Measurements from ENCODE around the gene MYL2. TPM values are rescaled to one million over a fixed set of nuclear protein-coding genes. Genes with fewer than 3 reads are reported as not detected.
A peak's percentile ranks its signal among the peaks of the same experiment; 100 is the strongest.

Gene MYL2
- total RNA-seq, 1 experiment from 2014 or later: not detected

GRCh38 chr12:110965574-110965973 lies 45.2 kb upstream of the MYL2 start (continued):
- TF ChIP-seq ZNF396 (CRISPR knock-in tag; IDR thresholded peaks at IDR 0.05; ENCODE audit: borderline replicate concordance) (no peak), ZNF121 (CRISPR knock-in tag; IDR thresholded peaks at IDR 0.05) (no peak), ZBTB43 (CRISPR knock-in tag; IDR thresholded peaks at IDR 0.05) (no peak)

GRCh38 chr12:110960795-110961194 lies 40.4 kb upstream of the MYL2 start:
- Mint-ChIP-seq H3K27me3 (ENCODE audit: low read depth) (peaks cover 39% of the 10 kb centered on the region), H3K4me3 (no peak overlapping the region), H3K27ac (no peak overlapping the region), H3K9me3 (peaks cover 14% of the 10 kb centered on the region), H3K36me3 (no peaks in the 10 kb centered on the region), H3K4me1 (no peaks in the 10 kb centered on the region)
- no peak for DNase-seq (ENCODE audit: low spot score)
- ChIA-PET POLR2A (no interaction called here), CTCF (interaction anchor here (0.6 kb wide), 1 partner anchor 46 kb away, joined by 3 read pairs; no protein-coding TSS in a partner anchor)
- no peak for TF ChIP-seq PRRX2 (CRISPR knock-in tag; IDR thresholded peaks at IDR 0.05)
- no peak for TF ChIP-seq ZBTB43 (CRISPR knock-in tag; IDR thresholded peaks at IDR 0.05)
- TF ChIP-seq GTF2I (CRISPR knock-in tag; conservative IDR thresholded peaks at IDR 0.05): peak; percentile 70; the same call in 1 of the 2 replicates
- ATAC-seq: no peak

- DNase-seq (ENCODE audit: low spot score) (no peak), ATAC-seq (peak; percentile 57)
- Mint-ChIP-seq H3K27me3 (ENCODE audit: low read depth) (peaks cover 23% of the 10 kb centered on the region), H3K9me3 (peaks cover 22% of the 10 kb centered on the region), H3K27ac (no peak overlapping the region), H3K4me1 (no peaks in the 10 kb centered on the region), H3K4me3 (no peak overlapping the region), H3K36me3 (peaks cover 3% of the 10 kb centered on the region; the same call in 1 of the 2 replicates)
- TF ChIP-seq ZNF423 (CRISPR knock-in tag; IDR thresholded peaks at IDR 0.05): no peak
- TF ChIP-seq ATF6 (CRISPR knock-in tag; IDR thresholded peaks at IDR 0.05): no peak
- TF ChIP-seq KAT7 (CRISPR knock-in tag; IDR thresholded peaks at IDR 0.05; ENCODE audit: borderline replicate concordance): no peak
- TF ChIP-seq USF1 (CRISPR knock-in tag; IDR thresholded peaks at IDR 0.05): peak; percentile 71
- TF ChIP-seq USF2 (CRISPR knock-in tag; IDR thresholded peaks at IDR 0.05): peak; percentile 77
- ChIA-PET CTCF (interaction anchor here (0.8 to 2.0 kb wide), 3 partner anchors 21 to 341 kb away, joined by 3 to 7 read pairs (median 6); no protein-coding TSS in a partner anchor), POLR2A (no interaction called here)
These were observed 37.3 kb upstream of the MYL2 start for GRCh38 chr12:110957652-110958051.

- ChIA-PET POLR2A (no interaction called here), CTCF (interaction anchor here (0.8 to 1.4 kb wide), 3 partner anchors 20 to 318 kb away, joined by 3 to 7 read pairs (median 4); no protein-coding TSS in a partner anchor)
- ATAC-seq (no peak), DNase-seq (ENCODE audit: low spot score) (no peak)
- peaks cover 27% of the 10 kb centered on the region for H3K9me3 Mint-ChIP-seq
- peaks cover 7% of the 10 kb centered on the region for H3K36me3 Mint-ChIP-seq
- no peaks in the 10 kb centered on the region for H3K4me1 Mint-ChIP-seq
- H3K27me3 Mint-ChIP-seq (ENCODE audit: low read depth): peaks cover 19% of the 10 kb centered on the region
- H3K27ac Mint-ChIP-seq: no peak overlapping the region
- no peak overlapping the region for H3K4me3 Mint-ChIP-seq
- TF ChIP-seq ATF1 (CRISPR knock-in tag; IDR thresholded peaks at IDR 0.05) (no peak), CBFB (CRISPR knock-in tag; IDR thresholded peaks at IDR 0.05; ENCODE audit: low read depth) (no peak), IRF2 (CRISPR knock-in tag; IDR thresholded peaks at IDR 0.05; ENCODE audit: borderline replicate concordance, low read depth) (no peak), STAT6 (CRISPR knock-in tag; conservative IDR thresholded peaks at IDR 0.05; ENCODE audit: low read depth) (no peak), AFF4 (CRISPR knock-in tag; IDR thresholded peaks at IDR 0.05; ENCODE audit: borderline replicate concordance) (no peak), ZNF138 (CRISPR knock-in tag; conservative IDR thresholded peaks at IDR 0.05) (no peak), RORB (CRISPR knock-in tag; IDR thresholded peaks at IDR 0.05) (no peak), PRRX2 (CRISPR knock-in tag; IDR thresholded peaks at IDR 0.05) (no peak)
These were observed 36.8 kb upstream of the MYL2 start for GRCh38 chr12:110957159-110957558.

Data from WTC11 (cell line).